Measurements from ENCODE around the gene KCNMA1.

DNA sequence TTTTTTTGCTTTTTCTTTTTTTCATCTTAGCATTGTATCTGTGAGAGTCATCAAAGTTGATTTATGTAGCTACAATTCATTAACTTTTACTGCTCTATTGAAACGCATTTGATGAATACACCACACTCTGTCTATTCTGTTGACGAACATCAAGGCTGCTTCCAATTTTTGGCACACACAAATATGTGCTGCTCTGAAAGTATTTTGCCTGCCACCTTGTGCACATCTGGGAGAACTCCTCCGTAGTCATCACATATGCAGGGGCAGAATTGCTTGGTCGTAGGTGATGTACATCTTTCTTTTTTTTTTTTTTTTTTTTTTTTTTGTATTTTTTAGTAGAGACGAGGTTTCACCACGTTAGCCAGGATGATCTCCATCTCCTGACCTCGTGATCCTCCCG is 796.8 kb downstream of the KCNMA1 start:
- TF ChIP-seq TCF12 (IDR thresholded peaks at IDR 0.05; ENCODE audit: low read depth) (no peak), RAD21 (IDR thresholded peaks at IDR 0.05; ENCODE audit: low read depth) (no peak), YY1 (IDR thresholded peaks at IDR 0.05; ENCODE audit: low read depth) (no peak), EP300 (IDR thresholded peaks at IDR 0.05; ENCODE audit: borderline replicate concordance) (no peak), TAF1 (IDR thresholded peaks at IDR 0.05; ENCODE audit: low read depth) (no peak), FOXM1 (IDR thresholded peaks at IDR 0.05; ENCODE audit: borderline replicate concordance, low read depth) (no peak), CREB1 (IDR thresholded peaks at IDR 0.05; ENCODE audit: low read depth) (no peak), ZBTB7A (IDR thresholded peaks at IDR 0.05; ENCODE audit: low read depth) (no peak), TEAD4 (IDR thresholded peaks at IDR 0.05) (no peak)
- TF ChIP-seq, protein P1, sequence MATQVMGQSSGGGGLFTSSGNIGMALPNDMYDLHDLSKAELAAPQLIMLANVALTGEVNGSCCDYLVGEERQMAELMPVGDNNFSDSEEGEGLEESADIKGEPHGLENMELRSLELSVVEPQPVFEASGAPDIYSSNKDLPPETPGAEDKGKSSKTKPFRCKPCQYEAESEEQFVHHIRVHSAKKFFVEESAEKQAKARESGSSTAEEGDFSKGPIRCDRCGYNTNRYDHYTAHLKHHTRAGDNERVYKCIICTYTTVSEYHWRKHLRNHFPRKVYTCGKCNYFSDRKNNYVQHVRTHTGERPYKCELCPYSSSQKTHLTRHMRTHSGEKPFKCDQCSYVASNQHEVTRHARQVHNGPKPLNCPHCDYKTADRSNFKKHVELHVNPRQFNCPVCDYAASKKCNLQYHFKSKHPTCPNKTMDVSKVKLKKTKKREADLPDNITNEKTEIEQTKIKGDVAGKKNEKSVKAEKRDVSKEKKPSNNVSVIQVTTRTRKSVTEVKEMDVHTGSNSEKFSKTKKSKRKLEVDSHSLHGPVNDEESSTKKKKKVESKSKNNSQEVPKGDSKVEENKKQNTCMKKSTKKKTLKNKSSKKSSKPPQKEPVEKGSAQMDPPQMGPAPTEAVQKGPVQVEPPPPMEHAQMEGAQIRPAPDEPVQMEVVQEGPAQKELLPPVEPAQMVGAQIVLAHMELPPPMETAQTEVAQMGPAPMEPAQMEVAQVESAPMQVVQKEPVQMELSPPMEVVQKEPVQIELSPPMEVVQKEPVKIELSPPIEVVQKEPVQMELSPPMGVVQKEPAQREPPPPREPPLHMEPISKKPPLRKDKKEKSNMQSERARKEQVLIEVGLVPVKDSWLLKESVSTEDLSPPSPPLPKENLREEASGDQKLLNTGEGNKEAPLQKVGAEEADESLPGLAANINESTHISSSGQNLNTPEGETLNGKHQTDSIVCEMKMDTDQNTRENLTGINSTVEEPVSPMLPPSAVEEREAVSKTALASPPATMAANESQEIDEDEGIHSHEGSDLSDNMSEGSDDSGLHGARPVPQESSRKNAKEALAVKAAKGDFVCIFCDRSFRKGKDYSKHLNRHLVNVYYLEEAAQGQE (IDR thresholded peaks at IDR 0.05; ENCODE audit: low read depth): no peak
- TF ChIP-seq, protein P2, sequence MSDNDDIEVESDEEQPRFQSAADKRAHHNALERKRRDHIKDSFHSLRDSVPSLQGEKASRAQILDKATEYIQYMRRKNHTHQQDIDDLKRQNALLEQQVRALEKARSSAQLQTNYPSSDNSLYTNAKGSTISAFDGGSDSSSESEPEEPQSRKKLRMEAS (IDR thresholded peaks at IDR 0.05): no peak

Measured in Ishikawa (cell line).